Heart right ventricle (tissue), 16 donors: ENCODE measurements around the gene NEMP2. TPM values are rescaled to one million over a fixed set of nuclear protein-coding genes. Genes with fewer than 3 reads are reported as not detected.

ENCODE experiments used
- ATAC-seq, 8 donors: fragments of 200-7000 bp; cut with Tn5 transposase; one replicate each; pipeline ENCODE4 v1.9.1; 2020; ENCODE audit warnings: mild to moderate bottlenecking in 8 of 8, moderate library complexity in 8 of 8, moderate number of reproducible peaks in 1 of 8
- DNase-seq, 2 donors: peaks; one replicate each; pipeline ENCODE4 v3.0.0-alpha.2; 2020
- H3K27ac ChIP-seq, 10 donors: fragments of 200-600 bp; sonication (generic) in 2 of 10; one replicate each; pipeline versions ENCODE4 v1.5.0 to v1.8.0; 2020 to 2022; ENCODE audit warnings: mild to moderate bottlenecking in 3 of 10
- H3K27me3 ChIP-seq, 7 donors: fragments of 200-600 bp; one replicate each; pipeline ENCODE4 v1.8.0; 2021 to 2022; ENCODE audit warnings: mild to moderate bottlenecking in 2 of 7
- H3K36me3 ChIP-seq, 9 donors: fragments of 200-600 bp; sonication (generic) in 1 of 9; one replicate each; pipeline versions ENCODE4 v1.5.0 to v1.8.0; 2020 to 2022; ENCODE audit warnings: mild to moderate bottlenecking in 2 of 9
- H3K4me1 ChIP-seq, 9 donors: fragments of 200-600 bp; sonication (generic) in 1 of 9; one replicate each; pipeline versions ENCODE4 v1.5.0 to v1.8.0; 2020 to 2022; ENCODE audit warnings: mild to moderate bottlenecking in 4 of 9
- H3K4me3 ChIP-seq, 10 donors: fragments of 200-600 bp; sonication (generic) in 2 of 10; one replicate each; pipeline versions ENCODE4 v1.5.0 to v1.8.0; 2020 to 2022; ENCODE audit warnings: mild to moderate bottlenecking in 7 of 10, moderate library complexity in 2 of 10
- H3K9me3 ChIP-seq, 11 donors: fragments of 200-600 bp in 10 of 11; sonication (generic) in 2 of 11; one replicate each; pipeline versions ENCODE4 v1.5.0 to v1.8.0; 2013 to 2022; ENCODE audit warnings: mild to moderate bottlenecking in 2 of 11, control low read depth in 1 of 11, moderate library complexity in 1 of 11
- WGBS, 2 donors: extraction: QIAGEN DNeasy Blood & Tissue Kit; methylation state at CpG; one replicate each; pipeline ENCODE4 v1.1.7; 2013; ENCODE audit warnings: inconsistent platforms in 1 of 2; 5-methylcytosine and 5-hydroxymethylcytosine counted together
- intact Hi-C, 10 donors: fragments of 100-400 bp; cut with DNase I; formaldehyde crosslinking; loops; one replicate each; pipeline versions ENCODE4 v1.11.1 to v1.14.2; 2022
- polyA plus RNA-seq, 2 donors: library from polyadenylated mRNA; stranded (reverse); fragments of 200-250 nt; gene quantifications; one replicate each; pipeline ENCODE4 v1.2.3, GENCODE V29; 2013
- total RNA-seq, 10 donors: library from RNA; stranded (reverse); fragmentation: NEBNext Ultra II Directional in 3 of 10; extraction: Animal tissue kit (Norgen Biotek cat#: 25700) in 3 of 10; gene quantifications; one replicate each; pipeline versions ENCODE4 v1.2.1 to v1.2.4, GENCODE V29; 2021 to 2023
- TF ChIP-seq, protein P1 (sequence below), 9 donors: fragments of 200-600 bp; sonication (generic) in 2 of 9; IDR thresholded peaks; one replicate each; pipeline versions ENCODE4 v1.5.0 to v1.8.0; 2021 to 2022; ENCODE audit warnings: antibody characterized with exemption in 9 of 9, mild to moderate bottlenecking in 5 of 9, moderate library complexity in 1 of 9
- donor health status: Arrhythmogenic right ventricular cardiomyopathy.
- donor health status: ischemic (EF 13 %, LVEDD 7.1; RV severe dilation, severe dysfunction).
- donor health status: healthy with polysubstance abuse.
- donor health status: DM: no; HTN: yes; CAD: no.
- donor health status: DM: no; HTN: no; CAD: no.
- donor health status: ischemic (EF 25% LVEDD 6.9; RV normal size, moderate dysfunction).
- donor health status: ischemic (EF 25% LVEDD 5.7; RV mildly dilated, moderate dysfunction).
- donor health status: healthy.
- donor health status: DM: yes; HTN: yes; CAD: no.
- donor health status: Ischemic cardiomyopathy.
- donor health status: ischemic (EF 35%, LVEDD 5.7; RV mildly dilated, moderate dysfunction).
- donor health status: nonischemic (EF 11% LVEDD 7.7; RV severe dilation, severe dysfunction).
- donor health status: DM: yes; HTN: yes; CAD: no.
- donor health status: PGD.
- donor health status: ischemic (EF 29% LVEDD 5.4; RV normal size, mild dysfunction).
- donor health status: nonischemic (EF 23%, LVEDD 6.1; RV moderate dilation, normal function).

The NEMP2 gene
- total and polyA plus RNA-seq, 12 donors, result 0.51 to 4.7 (median 2.6) TPM

DNA sequence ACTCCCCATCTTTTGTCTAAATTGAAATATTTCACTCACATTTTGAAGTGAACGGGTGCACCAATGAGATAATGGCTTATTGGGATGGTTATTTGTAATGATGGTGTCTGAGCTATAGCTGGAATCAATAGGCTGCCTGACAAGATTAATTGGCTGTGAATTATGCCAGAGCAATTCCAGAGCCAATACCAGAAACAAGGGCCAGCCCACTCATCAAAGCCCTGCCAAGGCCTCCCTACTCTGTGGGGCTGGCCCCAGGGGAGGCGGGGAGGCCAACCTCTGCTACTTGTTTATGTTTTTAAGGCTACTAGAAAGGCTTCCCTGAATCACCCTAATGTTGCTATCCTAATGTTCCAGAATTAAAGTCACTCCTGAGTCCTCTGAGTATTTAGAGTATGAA is 29.1 kb upstream of the NEMP2 start:
- WGBS, 2 donors, result 90 to 93% methylated on average over 2 of the region's 2 CpGs
- DNase-seq (no peak), ATAC-seq (no peak)

DNA sequence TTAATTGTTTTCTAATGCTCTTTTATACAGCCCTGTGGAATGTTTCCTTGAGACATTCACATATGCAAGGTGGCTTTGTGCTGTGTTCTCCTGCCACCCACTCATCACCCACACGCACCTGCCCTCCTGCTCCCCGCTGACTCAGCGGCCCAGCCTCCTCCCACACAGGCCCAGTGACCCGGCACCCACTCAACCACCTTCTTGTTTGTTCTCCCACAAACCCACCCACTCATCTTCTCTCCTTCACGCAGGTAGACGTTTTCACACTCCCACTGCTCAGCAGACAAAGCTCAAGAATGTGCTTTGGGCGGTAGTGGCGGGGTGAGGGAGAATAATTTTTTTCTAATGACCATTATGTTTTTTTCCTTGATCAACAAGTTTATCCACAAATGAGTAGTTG is 28.6 kb upstream of the NEMP2 start:
- no peak overlapping the region for H3K4me3 ChIP-seq
- DNase-seq (no peak), ATAC-seq (no peak)
- intact Hi-C loops, result no loop called here
- TF ChIP-seq, protein P1, sequence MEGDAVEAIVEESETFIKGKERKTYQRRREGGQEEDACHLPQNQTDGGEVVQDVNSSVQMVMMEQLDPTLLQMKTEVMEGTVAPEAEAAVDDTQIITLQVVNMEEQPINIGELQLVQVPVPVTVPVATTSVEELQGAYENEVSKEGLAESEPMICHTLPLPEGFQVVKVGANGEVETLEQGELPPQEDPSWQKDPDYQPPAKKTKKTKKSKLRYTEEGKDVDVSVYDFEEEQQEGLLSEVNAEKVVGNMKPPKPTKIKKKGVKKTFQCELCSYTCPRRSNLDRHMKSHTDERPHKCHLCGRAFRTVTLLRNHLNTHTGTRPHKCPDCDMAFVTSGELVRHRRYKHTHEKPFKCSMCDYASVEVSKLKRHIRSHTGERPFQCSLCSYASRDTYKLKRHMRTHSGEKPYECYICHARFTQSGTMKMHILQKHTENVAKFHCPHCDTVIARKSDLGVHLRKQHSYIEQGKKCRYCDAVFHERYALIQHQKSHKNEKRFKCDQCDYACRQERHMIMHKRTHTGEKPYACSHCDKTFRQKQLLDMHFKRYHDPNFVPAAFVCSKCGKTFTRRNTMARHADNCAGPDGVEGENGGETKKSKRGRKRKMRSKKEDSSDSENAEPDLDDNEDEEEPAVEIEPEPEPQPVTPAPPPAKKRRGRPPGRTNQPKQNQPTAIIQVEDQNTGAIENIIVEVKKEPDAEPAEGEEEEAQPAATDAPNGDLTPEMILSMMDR (IDR thresholded peaks at IDR 0.05), result no peak
- peaks cover 0 to 14% (median 0%) of the 10 kb centered on the region in 9 donors for H3K4me1 ChIP-seq
- H3K27me3 ChIP-seq, result no peaks in the 10 kb centered on the region
- peaks cover 0 to 15% (median 7%) of the 10 kb centered on the region in 11 donors for H3K9me3 ChIP-seq
- no peak overlapping the region for H3K27ac ChIP-seq
- H3K36me3 ChIP-seq, result no peaks in the 10 kb centered on the region
- WGBS, 2 donors, result 91 to 95% methylated on average over 8 of the region's 8 CpGs

More for the DNA sequence above, 29.1 kb upstream of the NEMP2 start:
- Histone ChIP-seq H3K36me3 (no peaks in the 10 kb centered on the region), H3K4me1 (peaks cover 0 to 14% (median 0%) of the 10 kb centered on the region in 9 donors), H3K27me3 (no peaks in the 10 kb centered on the region), H3K4me3 (no peak overlapping the region), H3K9me3 (peaks cover 0 to 17% (median 7%) of the 10 kb centered on the region in 11 donors), H3K27ac (no peak overlapping the region)
- TF ChIP-seq, protein P1 (IDR thresholded peaks at IDR 0.05), result no peak
- intact Hi-C loops, result no loop called here

DNA sequence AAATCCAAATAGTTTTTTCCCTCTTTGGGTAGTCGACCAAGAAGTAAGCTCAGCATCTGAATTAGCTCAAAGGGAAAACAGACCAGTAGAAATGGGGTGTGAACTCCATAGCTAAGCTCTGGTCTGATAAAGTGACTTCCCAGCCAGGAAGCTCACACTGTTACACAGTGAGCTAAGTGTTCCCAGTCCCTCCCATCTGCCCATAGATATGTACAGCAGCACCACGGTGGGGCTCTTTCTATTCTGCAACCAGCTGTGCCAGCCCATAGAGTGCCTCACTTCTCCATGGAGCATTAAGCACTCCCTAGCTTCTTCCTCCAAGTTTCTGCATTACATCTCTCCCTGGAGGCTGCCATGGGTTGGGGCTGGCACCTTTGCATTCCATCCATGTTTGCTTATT is 27.6 kb upstream of the NEMP2 start:
- no peaks in the 10 kb centered on the region for H3K36me3 ChIP-seq
- DNase-seq (no peak), ATAC-seq (peak in 5 of 8 donors; percentile 38 to 89 (median 59))
- intact Hi-C loops, result no loop called here
- TF ChIP-seq, protein P1 (IDR thresholded peaks at IDR 0.05), result no peak
- H3K27me3 ChIP-seq, result no peaks in the 10 kb centered on the region
- H3K27ac ChIP-seq, result no peak overlapping the region
- H3K4me1 ChIP-seq, result peaks cover 0 to 14% (median 0%) of the 10 kb centered on the region in 9 donors
- H3K4me3 ChIP-seq, result no peak overlapping the region
- WGBS, 2 donors, result 16 to 21% methylated on average over 2 of the region's 2 CpGs
- peaks cover 0 to 6% (median under 1%) of the 10 kb centered on the region in 11 donors for H3K9me3 ChIP-seq

DNA sequence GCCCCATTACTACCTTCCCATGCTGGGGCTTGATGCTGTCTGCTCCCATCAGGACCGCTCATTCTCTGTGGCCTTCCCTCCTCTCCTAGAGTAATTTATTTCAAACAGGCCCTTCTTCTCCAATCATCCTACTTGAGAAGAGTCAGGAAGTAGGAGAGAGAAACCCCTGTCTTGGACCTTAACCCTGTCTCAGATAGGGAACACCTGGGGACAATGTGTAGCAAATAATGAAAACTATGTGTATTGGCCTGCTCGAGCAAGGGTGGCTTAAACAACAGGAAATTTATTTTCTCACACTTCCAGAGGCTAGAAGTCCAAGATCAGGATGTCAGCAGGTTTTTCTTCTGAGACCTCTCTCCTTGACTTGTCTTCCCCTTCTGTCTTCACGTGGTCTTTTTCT is 26.6 kb upstream of the NEMP2 start:
- 91 to 92% methylated on average over 3 of the region's 3 CpGs for WGBS, 2 donors
- intact Hi-C loops, result no loop called here

More for the DNA sequence above, 26.6 kb upstream of the NEMP2 start:
- H3K27me3 ChIP-seq, result no peaks in the 10 kb centered on the region
- DNase-seq, result no peak
- H3K36me3 ChIP-seq, result no peaks in the 10 kb centered on the region
- TF ChIP-seq, protein P1 (IDR thresholded peaks at IDR 0.05), result no peak
- H3K4me1 ChIP-seq, result peaks cover 0 to 14% (median 0%) of the 10 kb centered on the region in 9 donors
- ATAC-seq, result no peak
- H3K27ac ChIP-seq, result no peak overlapping the region
- H3K4me3 ChIP-seq, result no peak overlapping the region
- peaks cover 0 to 4% (median 0%) of the 10 kb centered on the region in 11 donors for H3K9me3 ChIP-seq
